NCI-H187 treated with DMSO at 0.1 percent for 48 hours (cell line): ENCODE results near the gene CACNA2D1.

Experiments
- DNase-seq: peaks from one replicate; lab custom pipeline; 2025; lab: John Stamatoyannopoulos, UW

The CACNA2D1 gene

DNA sequence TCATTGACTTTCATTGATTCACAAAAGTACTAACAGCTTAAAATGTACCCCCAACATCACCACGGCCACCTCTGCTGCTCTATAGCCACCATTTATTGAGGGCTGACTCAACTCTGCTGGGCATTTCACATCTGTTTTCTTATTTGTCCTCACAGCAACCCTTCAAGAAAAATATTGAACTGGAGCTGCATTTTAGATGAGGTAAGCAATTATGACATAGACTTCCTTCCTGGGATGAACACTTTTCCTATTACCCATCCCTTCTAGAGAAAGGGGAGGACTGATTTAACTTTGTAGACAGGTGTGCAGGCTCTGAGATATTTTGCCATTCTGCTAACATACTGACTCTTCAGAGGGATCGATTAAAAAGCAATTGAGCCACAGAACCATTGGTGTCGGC, 217.4 kb downstream of the CACNA2D1 start:
- DNase-seq = no peak

DNA sequence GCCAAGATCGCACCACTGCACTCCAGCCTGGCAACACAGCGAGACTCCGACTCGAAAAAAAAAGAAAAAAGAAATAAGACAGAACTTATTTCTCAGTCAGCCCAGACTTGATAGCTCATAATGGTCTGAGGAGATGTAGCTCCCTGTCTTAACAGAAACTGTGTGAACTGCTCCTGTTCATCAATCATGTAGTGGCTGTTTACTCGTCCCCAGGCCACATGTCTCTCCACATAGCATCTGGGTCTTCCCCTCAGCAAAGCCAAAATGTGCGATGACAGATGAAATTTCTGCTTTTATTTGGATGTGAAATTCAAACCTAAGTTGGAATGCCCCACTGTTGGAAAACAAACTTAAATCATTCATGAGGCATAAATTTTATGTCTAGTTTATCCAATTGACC, 219.0 kb downstream of the CACNA2D1 start:
- no peak for DNase-seq

DNA sequence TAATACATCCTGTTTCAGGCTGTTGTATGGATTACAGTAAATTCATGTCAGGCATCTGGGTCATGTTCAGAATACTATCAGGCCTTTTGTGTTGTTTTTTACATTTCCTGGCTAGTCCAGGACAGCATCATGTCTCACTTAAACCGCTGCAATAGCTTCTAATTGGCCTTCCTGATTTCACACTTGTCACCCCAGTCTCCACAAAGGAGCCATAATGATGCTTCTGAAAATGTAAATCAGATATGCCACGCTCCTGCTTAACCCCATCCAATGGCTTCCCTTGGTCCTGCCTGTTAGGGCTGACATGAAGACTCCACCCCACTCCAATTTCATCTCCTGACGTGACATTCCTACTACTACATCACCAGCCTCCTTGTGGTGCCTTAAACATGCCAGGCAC, 220.0 kb downstream of the CACNA2D1 start:
- no peak for DNase-seq

DNA sequence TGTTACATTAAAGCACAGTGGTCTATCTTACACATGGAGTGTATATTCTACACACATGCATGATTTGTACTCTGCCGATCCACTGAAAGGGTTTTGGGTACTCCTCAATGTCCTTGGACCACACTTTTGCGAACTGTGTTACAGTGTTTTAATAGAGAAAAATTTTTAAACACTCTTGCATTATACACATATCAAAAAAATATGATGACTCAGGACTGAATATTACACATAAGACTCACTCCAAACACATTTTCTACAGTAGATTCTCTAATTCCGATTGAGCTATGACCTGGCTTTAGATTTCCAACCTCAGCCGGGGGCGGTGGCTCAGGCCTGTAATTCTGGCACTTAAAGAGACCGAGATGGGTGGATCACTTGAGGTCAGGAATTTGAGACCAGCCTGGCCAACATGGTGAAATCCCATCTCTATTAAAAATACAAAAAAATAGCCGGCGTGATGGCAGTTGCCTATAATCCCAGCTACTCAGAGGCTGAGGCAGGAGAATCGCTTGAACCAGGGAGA, 222.4 kb downstream of the CACNA2D1 start:
- DNase-seq = no peak

DNA sequence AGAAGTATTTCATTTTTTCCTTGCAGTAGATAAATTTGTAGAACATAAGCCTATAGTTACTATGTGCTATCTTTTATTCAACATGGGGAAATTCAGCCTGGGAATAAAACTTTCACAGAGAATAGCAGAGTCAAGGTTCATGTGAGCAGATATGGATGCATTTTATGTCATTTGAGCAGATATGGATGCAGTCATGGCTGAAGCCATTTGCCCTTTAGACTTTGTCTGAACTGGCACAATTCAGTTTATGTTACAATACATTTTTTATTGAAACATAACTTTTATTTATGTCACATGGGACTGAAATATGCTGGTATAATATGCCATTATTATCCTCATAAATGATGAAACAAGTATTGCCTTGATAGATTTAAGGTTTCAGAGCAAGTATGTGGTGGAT, 231.1 kb downstream of the CACNA2D1 start:
- DNase-seq = no peak

DNA sequence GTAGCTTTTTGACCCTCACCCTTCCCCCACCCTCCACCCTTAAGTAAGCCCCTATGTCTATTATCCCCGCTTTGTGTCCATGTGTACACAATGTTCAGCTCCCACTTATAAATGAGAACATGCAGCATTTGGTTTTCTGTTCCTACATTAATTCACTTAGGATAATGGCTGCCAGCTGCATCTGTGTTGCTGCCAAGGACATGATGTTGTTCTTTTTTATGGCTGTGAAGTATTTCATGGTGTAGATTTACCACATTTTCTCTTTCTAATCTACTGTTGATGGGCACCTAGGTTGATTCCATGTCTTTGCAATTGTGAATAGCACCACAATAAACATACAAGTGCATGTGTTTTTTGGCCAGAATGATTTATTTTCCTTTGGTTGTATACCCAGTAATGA, 232.2 kb downstream of the CACNA2D1 start:
- no peak for DNase-seq

DNA sequence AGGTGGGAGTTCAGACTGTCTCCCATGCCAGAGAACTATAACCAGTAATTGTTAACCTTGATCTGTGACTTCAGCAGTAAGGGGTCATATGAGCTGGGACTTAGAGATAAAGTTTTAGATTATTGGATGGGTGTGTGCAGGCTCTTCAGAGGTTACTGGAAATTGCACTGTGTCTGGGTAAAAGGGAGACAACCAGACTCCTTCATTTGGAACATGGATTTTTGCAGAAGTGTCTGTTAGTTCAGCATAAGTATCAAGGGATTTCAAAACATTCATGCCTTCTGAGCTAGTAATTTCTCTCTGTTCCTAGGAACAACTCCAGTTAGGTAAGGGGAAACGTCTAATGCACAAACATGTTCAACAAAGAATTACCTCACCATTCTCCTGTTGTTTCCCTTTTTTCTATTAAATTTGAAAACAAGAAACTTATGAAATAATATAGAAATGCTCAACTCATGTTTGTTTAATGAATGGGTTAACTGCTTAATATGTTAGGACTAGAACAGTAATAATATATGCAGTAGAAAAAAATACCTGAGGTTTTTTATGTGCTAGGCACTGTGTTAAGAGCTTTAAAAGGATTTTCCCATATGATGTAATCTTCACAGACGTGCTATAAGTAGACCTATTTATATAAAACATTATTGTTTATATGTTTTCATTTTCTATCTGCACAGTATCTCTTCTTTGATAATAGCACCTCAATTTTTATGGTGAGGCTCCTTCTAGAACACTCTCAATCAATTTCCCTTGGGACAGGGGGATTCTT, 233.0 kb downstream of the CACNA2D1 start:
- no peak for DNase-seq

DNA sequence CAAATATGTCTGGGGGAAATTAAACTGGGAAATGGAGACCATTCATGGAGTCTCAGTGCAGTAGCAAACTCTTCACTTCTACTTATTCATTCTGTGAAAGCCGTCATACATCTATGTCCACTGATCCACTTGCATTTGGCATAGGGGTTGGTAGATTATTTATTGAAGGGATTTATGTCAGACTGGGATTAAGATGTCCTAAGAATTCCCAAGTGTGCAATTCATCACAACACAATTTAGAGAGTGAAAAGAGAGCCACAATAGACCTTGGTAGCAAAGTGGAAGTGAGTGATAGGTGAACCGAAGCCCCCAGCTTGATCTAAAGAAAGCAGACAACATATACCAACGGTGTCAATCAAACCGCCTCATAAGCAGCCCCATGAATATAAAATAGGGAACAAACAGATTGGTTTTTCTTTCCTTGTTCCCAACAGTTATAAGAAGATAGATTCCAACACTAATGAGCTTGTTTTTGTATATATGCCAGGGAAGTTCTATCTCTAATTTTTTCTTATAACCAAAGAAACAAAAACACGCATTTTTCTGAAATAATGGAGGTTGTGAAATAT, 234.3 kb downstream of the CACNA2D1 start:
- no peak for DNase-seq

DNA sequence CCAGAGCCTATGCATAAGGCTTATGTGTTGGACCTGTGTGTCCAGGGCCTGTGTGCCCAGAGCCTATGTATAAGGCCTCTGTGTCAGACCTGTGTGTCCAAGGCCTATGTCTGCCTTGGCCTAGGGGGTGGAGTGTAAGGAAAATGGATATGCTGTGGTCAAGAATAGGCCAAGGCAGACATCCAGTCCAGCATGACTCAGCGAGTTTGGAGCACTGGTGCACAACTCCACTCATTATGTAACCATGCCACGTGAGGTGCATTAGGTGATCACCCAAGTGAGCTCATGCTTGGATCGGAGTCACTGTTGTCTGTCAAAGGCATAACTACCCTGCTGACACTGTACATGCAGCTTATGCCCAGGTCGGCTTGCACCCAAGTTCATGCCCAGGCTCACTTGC, 238.9 kb downstream of the CACNA2D1 start:
- DNase-seq = no peak

DNA sequence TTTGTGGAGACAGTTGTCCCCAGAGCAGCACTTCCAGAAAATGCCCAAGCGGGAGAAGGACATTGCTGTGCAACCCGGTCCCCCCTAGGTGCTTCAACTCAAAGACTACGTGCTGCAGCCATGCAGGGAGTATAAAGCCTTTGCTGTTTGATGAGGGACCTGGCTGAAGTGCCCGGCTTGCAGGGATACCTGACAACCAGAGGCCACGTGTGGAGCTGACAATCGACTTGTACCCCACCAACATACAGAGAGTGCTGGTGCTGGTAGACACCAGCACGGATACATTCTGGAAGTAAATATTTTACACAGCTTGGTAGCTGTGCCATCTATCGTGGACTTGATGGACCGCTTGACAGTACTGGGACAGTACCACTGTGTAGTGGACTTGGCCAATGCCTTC, 240.6 kb downstream of the CACNA2D1 start:
- no peak for DNase-seq

DNA sequence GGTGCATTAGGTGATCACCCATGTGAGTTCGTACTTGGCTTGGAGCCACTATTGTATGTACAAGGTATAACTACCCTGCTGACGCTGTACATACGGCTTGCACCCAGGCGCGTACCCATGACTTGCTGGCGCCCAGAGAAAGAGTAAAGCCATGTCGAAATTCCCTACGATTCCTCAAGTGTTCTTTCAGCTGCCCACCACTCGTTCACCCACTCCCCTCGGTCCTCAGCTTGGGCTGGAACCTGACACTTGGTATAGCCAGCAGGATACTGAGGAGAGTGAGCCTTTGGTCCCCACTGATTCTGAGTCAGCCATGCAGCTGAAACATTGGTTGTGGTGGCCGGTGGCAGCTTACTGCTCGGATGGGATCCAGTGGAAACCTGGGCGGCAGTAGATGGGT, 241.5 kb downstream of the CACNA2D1 start:
- DNase-seq = no peak

DNA sequence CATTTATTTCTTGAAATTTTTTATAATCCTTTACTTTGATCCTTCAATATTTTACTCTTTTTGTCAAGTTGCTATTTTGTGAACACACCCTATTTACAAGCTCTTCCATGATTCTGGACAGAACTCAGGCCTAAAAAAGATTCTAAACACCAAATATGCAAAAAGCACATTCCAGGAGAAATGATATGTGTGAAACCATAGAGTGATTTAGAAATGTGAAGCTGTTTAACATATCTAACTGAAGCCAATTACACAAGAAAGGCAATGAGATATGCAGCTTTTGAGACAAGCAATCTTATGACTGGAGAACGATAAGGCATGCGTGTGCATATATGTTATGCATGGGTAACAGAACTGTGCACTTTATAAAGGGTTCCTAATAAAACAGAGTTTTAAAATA, 243.0 kb downstream of the CACNA2D1 start:
- DNase-seq = no peak

DNA sequence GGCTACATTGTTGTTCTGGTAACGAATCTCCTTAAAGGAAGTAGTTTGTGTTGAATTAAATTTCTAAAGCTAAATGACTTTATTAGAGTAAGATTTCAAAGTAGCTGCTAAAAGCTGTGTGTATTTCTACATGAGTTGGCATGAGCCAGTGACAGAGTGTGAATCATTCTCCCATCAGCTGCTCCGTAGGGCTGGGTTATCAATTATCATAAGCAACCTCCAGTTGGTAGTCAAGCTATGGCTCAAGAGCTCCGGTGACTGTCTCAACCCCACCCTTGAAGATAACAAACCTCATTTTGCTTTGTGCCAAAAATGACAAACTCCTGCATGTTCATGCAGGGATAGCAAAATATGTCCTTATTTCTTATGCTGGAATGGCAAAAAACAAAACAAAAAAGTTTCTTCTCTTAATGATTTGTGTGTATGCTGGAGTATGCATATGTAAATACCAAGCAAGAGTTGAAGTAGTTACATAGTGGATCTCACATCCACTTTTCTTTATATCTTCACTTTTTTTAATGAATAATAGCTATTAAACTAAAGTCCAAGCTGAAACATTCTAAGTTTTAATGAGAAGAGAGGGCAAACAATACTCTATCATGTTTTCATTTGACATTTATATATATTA, 249.4 kb downstream of the CACNA2D1 start:
- DNase-seq = no peak

DNA sequence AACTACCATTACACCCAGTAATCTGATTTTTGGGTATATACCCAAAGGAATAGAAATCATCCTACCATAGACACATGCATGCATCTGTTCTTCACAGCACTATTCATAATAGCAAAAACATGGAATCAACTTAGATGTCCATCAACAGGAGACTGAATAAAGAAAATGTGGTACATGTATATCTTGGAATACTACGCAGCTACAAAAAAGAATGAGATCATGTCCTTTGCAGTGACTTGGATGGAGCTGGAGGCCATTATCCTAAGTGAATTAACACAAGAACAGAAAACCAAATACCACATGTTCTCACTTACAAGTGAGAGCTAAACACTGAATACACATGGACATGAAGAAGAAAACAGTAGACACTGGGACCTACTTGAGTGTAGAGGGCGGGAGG, 254.9 kb downstream of the CACNA2D1 start:
- no peak for DNase-seq

DNA sequence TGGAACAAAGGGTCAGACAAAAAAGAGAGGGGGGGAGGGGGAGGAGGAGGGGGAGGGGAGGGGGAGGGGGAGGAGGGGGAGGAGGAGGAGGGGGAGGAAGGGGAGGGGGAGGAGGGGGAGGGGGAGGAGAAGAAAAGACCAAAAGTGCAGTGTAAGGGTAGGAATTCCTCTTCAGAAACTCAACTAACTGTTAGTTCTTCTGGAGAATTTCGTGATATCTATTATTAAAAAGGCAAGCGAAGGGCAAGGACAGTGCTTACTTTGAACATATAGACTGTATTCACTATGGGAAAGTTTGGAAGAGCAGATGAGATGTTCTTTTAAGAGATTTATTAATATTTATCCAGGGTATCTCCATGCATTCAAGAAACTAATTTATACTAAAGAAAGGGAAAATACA, 258.1 kb downstream of the CACNA2D1 start:
- DNase-seq = no peak

DNA sequence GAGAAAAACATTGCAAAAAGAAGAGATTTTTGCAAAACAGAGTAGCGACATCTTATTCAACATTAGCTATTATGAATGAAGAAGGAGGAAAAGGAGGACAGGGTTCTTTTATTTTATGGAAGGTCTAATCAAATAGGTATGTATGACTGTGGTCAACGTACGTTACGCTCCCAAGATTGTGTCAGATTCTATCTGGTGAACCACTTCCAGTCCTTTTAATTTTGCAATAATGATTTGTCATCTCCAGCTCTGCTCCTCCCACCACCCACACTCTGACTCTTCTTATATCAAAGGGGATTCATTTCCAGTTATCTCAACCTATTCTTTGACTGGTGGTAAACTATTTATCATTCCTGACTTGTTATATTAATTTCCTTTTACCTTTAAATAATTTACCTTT, 259.9 kb downstream of the CACNA2D1 start:
- DNase-seq = no peak

DNA sequence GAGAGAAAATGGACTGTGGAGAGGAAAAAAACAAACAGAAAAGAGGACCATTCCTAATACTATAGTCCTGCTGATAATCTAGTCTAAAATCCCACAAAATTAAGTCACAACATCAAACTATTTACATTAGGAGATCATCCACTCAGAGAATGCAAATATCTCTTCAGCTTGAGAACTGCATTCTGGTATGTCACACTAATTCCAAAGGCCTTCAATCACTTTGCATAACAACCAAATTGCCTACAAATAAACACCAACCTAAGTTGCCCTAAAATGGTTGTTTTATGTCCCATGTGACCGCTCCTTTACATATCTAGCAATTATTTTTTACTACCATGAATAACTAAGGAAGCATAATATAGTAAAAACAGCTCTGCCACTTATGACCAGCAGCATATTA, 264.3 kb downstream of the CACNA2D1 start:
- no peak for DNase-seq

DNA sequence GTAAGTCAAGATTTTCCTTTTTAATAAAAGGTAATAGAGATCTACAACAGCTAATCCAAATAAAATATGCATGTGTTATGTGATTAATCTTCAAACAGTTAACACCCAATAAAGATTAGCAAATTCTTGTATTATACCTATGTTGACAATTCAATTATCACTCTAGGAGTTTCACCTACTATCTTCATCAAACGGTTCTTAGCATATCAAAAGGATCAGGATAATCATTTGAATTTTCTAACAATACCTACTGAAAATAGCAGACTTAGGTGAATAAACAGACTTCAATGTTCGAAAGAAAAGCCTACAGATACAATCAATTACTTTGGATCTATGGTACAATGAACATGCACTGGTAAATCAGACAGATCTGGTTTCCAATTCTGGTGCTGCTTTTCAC, 268.3 kb downstream of the CACNA2D1 start:
- no peak for DNase-seq

DNA sequence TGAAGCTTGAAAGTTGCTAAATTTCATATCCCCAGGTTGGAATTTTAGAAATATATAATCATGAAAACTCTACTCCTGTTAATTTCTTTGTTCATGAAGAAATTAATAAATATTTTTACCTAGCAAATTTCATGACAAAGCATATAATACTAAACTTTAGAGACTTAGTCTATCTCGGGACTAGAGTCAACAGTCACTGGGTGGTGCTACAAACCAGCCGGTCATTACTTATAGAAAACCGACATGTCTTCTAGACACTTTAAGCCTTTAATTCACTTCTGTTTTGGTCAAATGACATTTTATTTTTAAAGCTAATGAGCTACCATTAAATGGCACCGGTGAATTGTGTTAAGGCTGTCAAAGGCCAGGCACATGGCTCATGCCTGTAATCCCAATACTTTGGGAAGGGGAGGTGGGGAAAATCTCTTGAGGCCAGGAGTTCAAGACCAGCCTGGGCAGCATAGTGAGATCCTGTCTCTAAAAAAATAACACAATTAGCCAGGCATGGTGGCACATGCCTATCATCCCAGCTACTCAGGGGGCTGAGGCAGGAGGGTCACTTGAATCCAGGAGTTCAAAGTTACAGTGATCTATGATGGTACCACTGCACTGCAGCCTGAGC, 270.1 kb downstream of the CACNA2D1 start:
- no peak for DNase-seq

DNA sequence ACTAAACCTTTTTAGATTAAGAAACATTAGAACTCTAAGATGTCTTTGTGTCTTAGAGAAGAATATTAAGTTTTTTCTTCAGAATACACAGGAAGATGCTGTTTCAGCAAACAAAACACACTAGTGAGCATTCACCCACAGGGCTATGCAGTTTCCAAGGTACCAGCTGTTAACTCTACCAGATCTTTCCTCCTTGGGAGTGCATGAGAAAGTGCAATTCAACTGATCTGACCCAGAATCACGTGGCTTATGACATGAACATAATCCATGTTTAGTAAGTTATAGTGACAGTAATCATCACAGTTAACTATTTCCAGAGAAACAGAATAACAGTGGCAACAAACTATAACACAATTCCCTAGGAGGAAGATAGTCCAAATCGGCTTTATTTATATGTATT, 270.7 kb downstream of the CACNA2D1 start:
- no peak for DNase-seq

DNA sequence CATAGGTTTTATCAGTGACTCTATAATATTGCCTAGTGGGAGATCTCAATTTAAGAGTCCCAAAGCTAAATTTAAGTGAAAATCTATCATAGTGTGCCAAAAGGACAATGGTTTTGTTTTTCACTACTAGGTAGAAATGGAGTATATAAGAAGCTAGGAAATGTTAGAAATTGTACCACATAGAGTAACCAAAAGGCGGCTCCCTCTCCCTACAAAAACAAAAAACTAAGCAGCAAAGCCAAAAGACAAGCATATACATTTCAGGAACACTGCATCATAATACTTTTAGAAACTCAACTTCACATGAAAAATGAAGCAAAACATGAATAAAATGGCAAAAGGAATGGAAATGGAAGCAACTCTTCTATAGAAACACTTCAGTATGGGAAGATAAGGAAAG, 271.6 kb downstream of the CACNA2D1 start:
- no peak for DNase-seq

DNA sequence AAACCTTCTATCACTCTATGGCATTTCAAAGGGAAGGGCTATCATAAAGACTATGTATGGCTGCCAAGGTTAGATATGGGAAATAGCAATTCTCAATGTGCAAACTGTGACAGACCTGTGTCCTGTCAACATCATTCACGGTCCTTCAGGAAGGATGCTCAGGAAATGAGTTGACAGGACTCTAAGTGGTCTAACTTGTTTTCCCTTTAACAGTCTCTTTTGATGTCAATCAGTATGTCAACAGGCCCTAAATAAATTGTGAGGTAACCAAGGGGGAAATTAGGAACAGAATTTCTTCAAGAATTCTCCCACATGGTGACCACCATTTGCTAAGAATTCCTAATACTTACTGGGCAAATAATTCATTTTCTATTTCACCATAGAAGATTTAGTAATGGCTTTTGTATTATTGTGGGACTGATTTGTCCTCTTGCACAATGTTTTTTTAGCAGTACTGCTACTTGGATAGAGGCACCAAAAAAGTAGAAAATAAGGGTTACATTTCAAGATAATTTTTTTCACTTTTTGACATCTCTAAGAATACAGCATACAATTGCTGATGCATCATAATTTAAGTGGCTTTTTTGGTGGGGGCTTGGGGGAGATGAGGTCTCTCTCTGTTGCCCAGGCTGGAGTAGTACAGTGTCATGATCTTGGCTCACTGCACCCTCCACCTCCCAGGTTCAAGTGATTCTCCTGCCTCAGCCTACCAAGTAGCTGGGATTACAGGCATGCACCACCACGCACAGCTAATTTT, 275.8 kb downstream of the CACNA2D1 start:
- no peak for DNase-seq
